HepG2 (cell line): ENCODE results near the gene EWSR1. TPM values are rescaled to one million over a fixed set of nuclear protein-coding genes. Genes with fewer than 3 reads are reported as not detected.

Experiments
- ARNT2 ChIP-seq: sonication (generic); formaldehyde crosslinking; IDR thresholded peaks from 2 replicates; pipeline ENCODE4 v1.8.0; 2022; ENCODE audit warnings: mild to moderate bottlenecking, low read depth, missing genetic modification reagents, moderate library complexity
- BRCA1 ChIP-seq: sonication (generic); formaldehyde crosslinking; IDR thresholded peaks from 2 replicates; pipeline ENCODE4 v1.4.0; 2020; ENCODE audit warnings: missing genetic modification reagents
- CENPBD1 ChIP-seq: sonication (generic); formaldehyde crosslinking; IDR thresholded peaks from 2 replicates; pipeline ENCODE4 v1.8.0; 2022; ENCODE audit warnings: missing genetic modification reagents, low read depth, mild to moderate bottlenecking, borderline replicate concordance
- ETV5 ChIP-seq: IDR thresholded peaks from 2 replicates; pipeline ENCODE4 v1.6.1; 2018; ENCODE audit warnings: missing biosample characterization, missing genetic modification reagents, inconsistent platforms, borderline replicate concordance
- GLI4 ChIP-seq: sonication (generic); formaldehyde crosslinking; IDR thresholded peaks from 2 replicates; pipeline ENCODE4 v1.5.1; 2020; ENCODE audit warnings: missing genetic modification reagents, mild to moderate bottlenecking, moderate library complexity, borderline replicate concordance
- HMG20B ChIP-seq: conservative IDR thresholded peaks from 2 replicates; pipeline ENCODE4 v1.6.1; 2016; ENCODE audit warnings: missing genetic modification reagents, missing compliant biosample characterization
- HNRNPL ChIP-seq: fragments of 200-400 bp; formaldehyde crosslinking; IDR thresholded peaks from 2 replicates; pipeline ENCODE4 v1.6.1; 2017; ENCODE audit warnings: mild to moderate bottlenecking, low read depth, low read length
- HOXA3 ChIP-seq: sonication (generic); formaldehyde crosslinking; IDR thresholded peaks from 2 replicates; pipeline ENCODE4 v1.5.0; 2020; ENCODE audit warnings: missing genetic modification reagents
- KLF13 ChIP-seq: sonication (generic); formaldehyde crosslinking; IDR thresholded peaks from 2 replicates; pipeline ENCODE4 v1.4.0; 2020; ENCODE audit warnings: mild to moderate bottlenecking, missing genetic modification reagents
- MLXIP ChIP-seq: sonication (generic); formaldehyde crosslinking; IDR thresholded peaks from 2 replicates; pipeline ENCODE4 v1.9.0; 2021; ENCODE audit warnings: missing genetic modification reagents, borderline replicate concordance
- NONO ChIP-seq, 2 experiments: fragments of 450-650 bp in 1 of 2; sonication (generic) in 1 of 2; formaldehyde crosslinking in 1 of 2; IDR thresholded peaks in 1 of 2; conservative IDR thresholded peaks in 1 of 2; 2 replicates each; pipeline versions ENCODE4 v1.6.1 to v1.8.0; 2017 to 2022; ENCODE audit warnings: mild to moderate bottlenecking in 1 of 2, missing genetic modification reagents in 1 of 2, moderate library complexity in 1 of 2
- RXRB ChIP-seq: IDR thresholded peaks from 2 replicates; pipeline ENCODE4 v1.6.1; 2016; ENCODE audit warnings: borderline replicate concordance, missing genetic modification reagents, missing compliant biosample characterization
- SAFB2 ChIP-seq: sonication (generic); formaldehyde crosslinking; IDR thresholded peaks from 2 replicates; pipeline ENCODE4 v1.5.1; 2020; ENCODE audit warnings: missing genetic modification reagents, low read depth, mild to moderate bottlenecking, borderline replicate concordance
- SMYD3 ChIP-seq: sonication (generic); formaldehyde crosslinking; IDR thresholded peaks from 2 replicates; pipeline ENCODE4 v1.8.1; 2023; ENCODE audit warnings: mild to moderate bottlenecking, missing genetic modification reagents
- SP5 ChIP-seq: IDR thresholded peaks from 2 replicates; pipeline ENCODE4 v1.6.1; 2016; ENCODE audit warnings: low read depth, borderline replicate concordance
- ZBTB20 ChIP-seq: sonication (generic); formaldehyde crosslinking; IDR thresholded peaks from 2 replicates; pipeline ENCODE4 v1.8.1; 2023; ENCODE audit warnings: missing genetic modification reagents, low read depth, mild to moderate bottlenecking, borderline replicate concordance
- ZNF17 ChIP-seq: sonication (generic); formaldehyde crosslinking; IDR thresholded peaks from 2 replicates; pipeline ENCODE4 v1.5.0; 2020; ENCODE audit warnings: mild to moderate bottlenecking, missing genetic modification reagents
- polyA plus RNA-seq, 8 experiments: library from polyadenylated mRNA; depleted of rRNA in 3 of 8; stranded (reverse) in 7 of 8; unstranded in 1 of 8; fragments of >200 nt; fragmentation: Illumina TruSeq in 4 of 8; extraction: Trizol in 4 of 8; gene quantifications; 2 replicates each; pipeline versions ENCODE4 v1.2.1 to v1.2.3, GENCODE V29; 2011 to 2016; ENCODE audit warnings: low read depth in 4 of 8, missing spikeins in 1 of 8, mixed read lengths in 1 of 8; ENCODE audit not compliant: insufficient read depth in 1 of 8
- total RNA-seq, 5 experiments: library from RNA; depleted of rRNA; stranded (reverse); fragments of >200 nt; fragmentation: Illumina TruSeq; extraction: Trizol; gene quantifications; 2 replicates each; pipeline ENCODE4 v1.2.3, GENCODE V29; 2016; ENCODE audit warnings: low read depth in 1 of 5
- TF ChIP-seq, protein P1 (sequence below): sonication (generic); formaldehyde crosslinking; IDR thresholded peaks from 2 replicates; pipeline ENCODE4 v1.4.0; 2020; ENCODE audit warnings: missing genetic modification reagents, borderline replicate concordance
- TF ChIP-seq, protein P2 (sequence below): IDR thresholded peaks from 2 replicates; pipeline ENCODE4 v1.6.1; 2016

The EWSR1 gene
- total and polyA plus RNA-seq, 2 of the 13 experiments (the other 11 are each of a cell fraction or from before 2014, with no cell fraction given), result 211 to 326 TPM

DNA sequence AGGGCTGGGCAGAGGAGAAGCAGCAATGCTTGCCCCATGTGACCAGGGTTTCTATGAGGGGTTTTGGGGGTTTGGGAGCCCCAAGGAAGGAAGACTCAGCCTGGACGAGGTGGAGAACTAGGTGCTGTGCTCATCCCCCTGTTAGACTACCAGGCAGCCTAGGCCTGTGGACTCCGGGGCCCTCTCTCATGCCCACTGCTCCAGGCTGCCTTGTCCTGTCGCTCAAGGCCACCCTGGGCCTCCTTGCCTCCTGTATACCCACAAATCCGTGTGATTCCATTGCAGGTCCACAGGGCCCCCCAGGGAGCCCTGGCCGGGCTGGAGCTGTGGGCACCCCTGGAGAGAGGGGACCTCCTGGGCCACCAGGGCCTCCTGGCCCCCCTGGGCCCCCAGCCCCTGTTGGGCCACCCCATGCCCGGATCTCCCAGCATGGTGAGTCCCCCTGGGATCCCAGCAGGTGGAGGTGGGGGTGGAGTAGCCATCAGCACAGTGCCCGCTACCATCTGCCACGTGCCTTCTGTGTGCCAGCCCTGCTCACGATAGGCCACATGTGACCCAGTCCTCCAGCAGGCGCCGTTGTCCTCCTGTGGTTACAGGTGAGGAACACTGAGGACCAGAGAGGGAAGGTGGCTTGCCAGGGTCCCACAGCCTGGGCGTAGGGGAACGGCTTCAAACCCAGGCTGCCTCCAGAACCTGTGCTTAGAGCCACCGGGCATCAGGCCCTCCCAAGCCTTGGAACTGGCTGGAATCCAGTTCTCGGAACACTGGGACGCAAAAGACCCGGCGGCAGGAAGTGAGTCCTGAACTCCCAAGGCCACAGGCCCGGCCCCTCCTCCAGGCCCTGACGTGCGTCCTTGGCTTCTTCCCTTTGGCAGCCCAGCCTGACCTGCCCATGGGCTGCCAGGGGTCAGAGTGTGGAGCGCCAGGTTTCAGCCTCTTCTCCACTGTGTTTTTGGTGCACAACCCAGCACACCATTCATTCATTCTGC is 35.8 kb upstream of the EWSR1 start (continued):
- 0 out of 2 replicates have a peak, but pooled peaks have one; percentile 51 for TF ChIP-seq SAFB2
- peak; percentile 66; the same call in 1 of the 2 replicates for TF ChIP-seq HNRNPL
- no peak for TF ChIP-seq CENPBD1 (CRISPR knock-in tag)
- no peak for TF ChIP-seq ARNT2 (CRISPR knock-in tag)
- peak; percentile 57; the same call in 1 of the 2 replicates for TF ChIP-seq RXRB (CRISPR knock-in tag)
- no peak for TF ChIP-seq KLF13 (CRISPR knock-in tag)
- peak; percentile 64 for TF ChIP-seq SP5 (CRISPR knock-in tag)
- no peak for TF ChIP-seq NONO (IDR thresholded peaks at IDR 0.05)
- no peak for TF ChIP-seq NONO (CRISPR knock-in tag; conservative IDR thresholded peaks at IDR 0.05)
- TF ChIP-seq MLXIP, result no peak
- no peak for TF ChIP-seq SMYD3 (CRISPR knock-in tag)
- TF ChIP-seq, protein P1, sequence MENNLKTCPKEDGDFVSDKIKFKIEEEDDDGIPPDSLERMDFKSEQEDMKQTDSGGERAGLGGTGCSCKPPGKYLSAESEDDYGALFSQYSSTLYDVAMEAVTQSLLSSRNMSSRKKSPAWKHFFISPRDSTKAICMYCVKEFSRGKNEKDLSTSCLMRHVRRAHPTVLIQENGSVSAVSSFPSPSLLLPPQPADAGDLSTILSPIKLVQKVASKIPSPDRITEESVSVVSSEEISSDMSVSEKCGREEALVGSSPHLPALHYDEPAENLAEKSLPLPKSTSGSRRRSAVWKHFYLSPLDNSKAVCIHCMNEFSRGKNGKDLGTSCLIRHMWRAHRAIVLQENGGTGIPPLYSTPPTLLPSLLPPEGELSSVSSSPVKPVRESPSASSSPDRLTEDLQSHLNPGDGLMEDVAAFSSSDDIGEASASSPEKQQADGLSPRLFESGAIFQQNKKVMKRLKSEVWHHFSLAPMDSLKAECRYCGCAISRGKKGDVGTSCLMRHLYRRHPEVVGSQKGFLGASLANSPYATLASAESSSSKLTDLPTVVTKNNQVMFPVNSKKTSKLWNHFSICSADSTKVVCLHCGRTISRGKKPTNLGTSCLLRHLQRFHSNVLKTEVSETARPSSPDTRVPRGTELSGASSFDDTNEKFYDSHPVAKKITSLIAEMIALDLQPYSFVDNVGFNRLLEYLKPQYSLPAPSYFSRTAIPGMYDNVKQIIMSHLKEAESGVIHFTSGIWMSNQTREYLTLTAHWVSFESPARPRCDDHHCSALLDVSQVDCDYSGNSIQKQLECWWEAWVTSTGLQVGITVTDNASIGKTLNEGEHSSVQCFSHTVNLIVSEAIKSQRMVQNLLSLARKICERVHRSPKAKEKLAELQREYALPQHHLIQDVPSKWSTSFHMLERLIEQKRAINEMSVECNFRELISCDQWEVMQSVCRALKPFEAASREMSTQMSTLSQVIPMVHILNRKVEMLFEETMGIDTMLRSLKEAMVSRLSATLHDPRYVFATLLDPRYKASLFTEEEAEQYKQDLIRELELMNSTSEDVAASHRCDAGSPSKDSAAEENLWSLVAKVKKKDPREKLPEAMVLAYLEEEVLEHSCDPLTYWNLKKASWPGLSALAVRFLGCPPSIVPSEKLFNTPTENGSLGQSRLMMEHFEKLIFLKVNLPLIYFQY (CRISPR knock-in tag), result peak; percentile 75; the same call in 1 of the 2 replicates
- TF ChIP-seq ZBTB20 (CRISPR knock-in tag), result peak; percentile 47; the same call in 1 of the 2 replicates
- peak; percentile 45; the same call in 1 of the 2 replicates for TF ChIP-seq GLI4 (CRISPR knock-in tag)
- no peak for TF ChIP-seq HMG20B (CRISPR knock-in tag)
- TF ChIP-seq, protein P2, sequence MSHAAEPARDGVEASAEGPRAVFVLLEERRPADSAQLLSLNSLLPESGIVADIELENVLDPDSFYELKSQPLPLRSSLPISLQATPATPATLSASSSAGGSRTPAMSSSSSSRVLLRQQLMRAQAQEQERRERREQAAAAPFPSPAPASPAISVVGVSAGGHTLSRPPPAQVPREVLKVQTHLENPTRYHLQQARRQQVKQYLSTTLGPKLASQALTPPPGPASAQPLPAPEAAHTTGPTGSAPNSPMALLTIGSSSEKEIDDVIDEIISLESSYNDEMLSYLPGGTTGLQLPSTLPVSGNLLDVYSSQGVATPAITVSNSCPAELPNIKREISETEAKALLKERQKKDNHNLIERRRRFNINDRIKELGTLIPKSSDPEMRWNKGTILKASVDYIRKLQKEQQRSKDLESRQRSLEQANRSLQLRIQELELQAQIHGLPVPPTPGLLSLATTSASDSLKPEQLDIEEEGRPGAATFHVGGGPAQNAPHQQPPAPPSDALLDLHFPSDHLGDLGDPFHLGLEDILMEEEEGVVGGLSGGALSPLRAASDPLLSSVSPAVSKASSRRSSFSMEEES, result peak; percentile 55
- no peak for TF ChIP-seq ZNF17 (CRISPR knock-in tag)
- TF ChIP-seq HOXA3 (CRISPR knock-in tag), result peak; percentile 67
- TF ChIP-seq ETV5 (CRISPR knock-in tag), result peak; percentile 89
- TF ChIP-seq BRCA1 (CRISPR knock-in tag), result 0 out of 2 replicates have a peak, but pooled peaks have one; percentile 37
